Measurements from ENCODE around the gene MST1R.

MST1R gene

GRCh38 chr3:49877716-49878115 lies 26.0 kb downstream of the MST1R start (continued):
- TF ChIP-seq CSRNP3 (CRISPR knock-in tag; IDR thresholded peaks at IDR 0.05) (no peak), ZNF8 (CRISPR knock-in tag; IDR thresholded peaks at IDR 0.05) (no peak), PATZ1 (CRISPR knock-in tag; IDR thresholded peaks at IDR 0.05; ENCODE audit: borderline replicate concordance) (no peak), ZFP3 (CRISPR knock-in tag; IDR thresholded peaks at IDR 0.05) (no peak)

- TF ChIP-seq PATZ1 (CRISPR knock-in tag; IDR thresholded peaks at IDR 0.05; ENCODE audit: borderline replicate concordance) (no peak), ZNF8 (CRISPR knock-in tag; IDR thresholded peaks at IDR 0.05) (no peak), OSR1 (CRISPR knock-in tag; IDR thresholded peaks at IDR 0.05) (no peak), TCF4 (CRISPR knock-in tag; IDR thresholded peaks at IDR 0.05; ENCODE audit: borderline replicate concordance) (no peak), GLIS3 (CRISPR knock-in tag; IDR thresholded peaks at IDR 0.05) (no peak), TSHZ2 (CRISPR knock-in tag; IDR thresholded peaks at IDR 0.05) (no peak)
- no peak for ATAC-seq
Measured at GRCh38 chr3:49876567-49876966, 27.1 kb downstream of the MST1R start.

GRCh38 chr3:49873623-49874022 lies 30.1 kb downstream of the MST1R start:
- no peak for ATAC-seq
- no peak for TF ChIP-seq ZFP30 (CRISPR knock-in tag; IDR thresholded peaks at IDR 0.05)
- TF ChIP-seq TCF4 (CRISPR knock-in tag; IDR thresholded peaks at IDR 0.05; ENCODE audit: borderline replicate concordance): no peak
- no peak for TF ChIP-seq ESRRG (CRISPR knock-in tag; IDR thresholded peaks at IDR 0.05)

GRCh38 chr3:49872801-49873281 lies 30.8 kb downstream of the MST1R start:
- TF ChIP-seq PATZ1 (CRISPR knock-in tag; IDR thresholded peaks at IDR 0.05; ENCODE audit: borderline replicate concordance): peak; percentile 42; the same call in 1 of the 2 replicates
- TF ChIP-seq BACH2 (CRISPR knock-in tag; IDR thresholded peaks at IDR 0.05; ENCODE audit: borderline replicate concordance): no peak
- ATAC-seq: no peak

- no peak for TF ChIP-seq SNAI2 (CRISPR knock-in tag; IDR thresholded peaks at IDR 0.05)
- TF ChIP-seq CSRNP3 (CRISPR knock-in tag; IDR thresholded peaks at IDR 0.05): no peak
- TF ChIP-seq POU6F1 (CRISPR knock-in tag; IDR thresholded peaks at IDR 0.05; ENCODE audit: borderline replicate concordance, low read depth): no peak
- TF ChIP-seq ZC3H10 (CRISPR knock-in tag; IDR thresholded peaks at IDR 0.05): no peak
- no peak for TF ChIP-seq TCF4 (CRISPR knock-in tag; IDR thresholded peaks at IDR 0.05; ENCODE audit: borderline replicate concordance)
- TF ChIP-seq PATZ1 (CRISPR knock-in tag; IDR thresholded peaks at IDR 0.05; ENCODE audit: borderline replicate concordance): no peak
- no peak for TF ChIP-seq PPARA (CRISPR knock-in tag; IDR thresholded peaks at IDR 0.05; ENCODE audit: borderline replicate concordance)
- TF ChIP-seq CSDC2 (CRISPR knock-in tag; IDR thresholded peaks at IDR 0.05): no peak
- TF ChIP-seq ZNF565 (CRISPR knock-in tag; conservative IDR thresholded peaks at IDR 0.05; ENCODE audit: low read depth): no peak
- TF ChIP-seq ZNF8 (CRISPR knock-in tag; IDR thresholded peaks at IDR 0.05): no peak
- ATAC-seq: no peak
Measured at GRCh38 chr3:49871531-49872153, 32.0 kb downstream of the MST1R start.
